Hepatocyte (in vitro differentiated cells): Measurements from ENCODE around the gene OST4. TPM values are rescaled to one million over a fixed set of nuclear protein-coding genes. Genes with fewer than 3 reads are reported as not detected.

Experiments
- DNase-seq: peaks from one replicate; pipeline ENCODE4 v3.0.0-alpha.2; 2016; ENCODE audit warnings: low spot score
- H2AFZ ChIP-seq: fragments of 200-600 bp; sonication (generic); 2 replicates; pipeline ENCODE4 v1.6.0; 2016; ENCODE audit warnings: antibody characterized with exemption, mild to moderate bottlenecking
- H3K27ac ChIP-seq: fragments of 200-600 bp; sonication (generic); 2 replicates; pipeline ENCODE4 v1.5.1; 2016; ENCODE audit warnings: mild to moderate bottlenecking
- H3K27me3 ChIP-seq: fragments of 200-600 bp; sonication (generic); 2 replicates; pipeline ENCODE4 v1.6.1; 2016
- H3K36me3 ChIP-seq: fragments of 200-600 bp; sonication (generic); replicated peaks from 2 replicates; pipeline ENCODE4 v1.5.1; 2016; ENCODE audit warnings: low read depth; ENCODE audit not compliant: insufficient read depth
- H3K4me1 ChIP-seq: fragments of 200-600 bp; sonication (generic); 2 replicates; pipeline ENCODE4 v1.5.1; 2016; ENCODE audit warnings: mild to moderate bottlenecking, moderate library complexity; ENCODE audit not compliant: insufficient read depth
- H3K4me2 ChIP-seq: fragments of 200-600 bp; sonication (generic); 2 replicates; pipeline ENCODE4 v1.6.0; 2016
- H3K4me3 ChIP-seq: fragments of 200-600 bp; sonication (generic); 2 replicates; pipeline ENCODE4 v1.5.1; 2016; ENCODE audit warnings: mild to moderate bottlenecking
- H3K79me2 ChIP-seq: fragments of 200-600 bp; sonication (generic); 2 replicates; pipeline ENCODE4 v1.6.0; 2017; ENCODE audit warnings: mild to moderate bottlenecking
- H3K9me2 ChIP-seq: fragments of 200-600 bp; sonication (generic); replicated peaks from 2 replicates; pipeline ENCODE4 v1.6.0; 2017; ENCODE audit warnings: mild to moderate bottlenecking; ENCODE audit not compliant: insufficient read depth
- H3K9me3 ChIP-seq: fragments of 200-600 bp; sonication (generic); 2 replicates; pipeline ENCODE4 v1.5.1; 2016; ENCODE audit warnings: low read depth, mild to moderate bottlenecking
- H4K20me1 ChIP-seq: fragments of 200-600 bp; sonication (generic); 2 replicates; pipeline ENCODE4 v1.6.0; 2016; ENCODE audit warnings: mild to moderate bottlenecking; ENCODE audit not compliant: insufficient read depth, poor library complexity, severe bottlenecking
- EZH2 ChIP-seq: fragments of 200-600 bp; sonication (generic); IDR thresholded peaks from 2 replicates; pipeline ENCODE4 v1.6.1; 2016; ENCODE audit warnings: antibody characterized with exemption, mild to moderate bottlenecking, borderline replicate concordance
- EZH2phosphoT487 ChIP-seq: fragments of 200-600 bp; sonication (generic); IDR thresholded peaks from one replicate; pipeline ENCODE4 v1.6.1; 2018; ENCODE audit warnings: antibody characterized with exemption, mild to moderate bottlenecking, low read depth, moderate library complexity; ENCODE audit not compliant: unreplicated experiment, severe bottlenecking
- WGBS: methylation state at CpG from one replicate; pipeline ENCODE4 v1.1.6; 2016; ENCODE audit warnings: low lambda C conversion rate; ENCODE audit errors: missing lambda C conversion rate; 5-methylcytosine and 5-hydroxymethylcytosine counted together
- polyA plus RNA-seq: library from polyadenylated mRNA; unstranded; fragments of >200 nt; fragmentation: Nextera tagmentation; extraction: Ambion mirVana; gene quantifications from 2 replicates; pipeline ENCODE4 v1.2.1, GENCODE V29; 2016
- total RNA-seq: library from RNA; depleted of rRNA; stranded (reverse); fragments of >200 nt; gene quantifications from 2 replicates; pipeline ENCODE4 v1.2.3, GENCODE V29; 2014
- TF ChIP-seq, protein P1 (sequence below): fragments of 200-600 bp; sonication (generic); IDR thresholded peaks from 2 replicates; pipeline ENCODE4 v1.5.1; 2016; ENCODE audit warnings: antibody characterized with exemption, mild to moderate bottlenecking; ENCODE audit not compliant: poor library complexity

Gene OST4
- total and polyA plus RNA-seq, 2 experiments from 2014 or later: 364 to 839 TPM

DNA sequence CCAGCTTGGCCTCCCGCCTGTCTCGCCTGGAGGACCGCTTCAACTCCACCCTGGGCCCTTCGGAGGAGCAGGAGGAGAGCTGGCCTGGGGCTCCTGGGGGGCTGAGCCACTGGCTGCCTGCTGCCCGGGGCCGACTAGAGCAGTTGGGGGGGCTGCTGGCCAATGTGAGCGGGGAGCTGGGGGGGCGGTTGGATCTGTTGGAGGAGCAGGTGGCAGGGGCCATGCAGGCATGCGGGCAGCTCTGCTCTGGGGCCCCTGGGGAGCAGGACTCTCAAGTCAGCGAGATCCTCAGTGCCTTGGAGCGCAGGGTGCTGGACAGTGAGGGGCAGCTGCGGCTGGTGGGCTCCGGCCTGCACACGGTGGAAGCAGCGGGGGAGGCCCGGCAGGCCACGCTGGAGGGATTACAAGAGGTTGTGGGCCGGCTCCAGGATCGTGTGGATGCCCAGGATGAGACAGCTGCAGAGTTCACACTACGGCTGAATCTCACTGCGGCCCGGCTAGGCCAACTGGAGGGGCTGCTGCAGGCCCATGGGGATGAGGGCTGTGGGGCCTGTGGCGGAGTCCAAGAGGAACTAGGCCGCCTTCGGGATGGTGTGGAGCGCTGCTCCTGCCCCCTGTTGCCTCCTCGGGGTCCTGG lies 11.4 kb upstream of the OST4 start:
- H3K4me2 ChIP-seq: no peak overlapping the region
- H3K27ac ChIP-seq: no peak overlapping the region
- H3K9me3 ChIP-seq: no peaks in the 10 kb centered on the region
- H3K79me2 ChIP-seq: peaks cover 21% of the 10 kb centered on the region
- WGBS: 87% methylated on average over 18 of the region's 27 CpGs
- H3K27me3 ChIP-seq: no peaks in the 10 kb centered on the region
- TF ChIP-seq, protein P1, sequence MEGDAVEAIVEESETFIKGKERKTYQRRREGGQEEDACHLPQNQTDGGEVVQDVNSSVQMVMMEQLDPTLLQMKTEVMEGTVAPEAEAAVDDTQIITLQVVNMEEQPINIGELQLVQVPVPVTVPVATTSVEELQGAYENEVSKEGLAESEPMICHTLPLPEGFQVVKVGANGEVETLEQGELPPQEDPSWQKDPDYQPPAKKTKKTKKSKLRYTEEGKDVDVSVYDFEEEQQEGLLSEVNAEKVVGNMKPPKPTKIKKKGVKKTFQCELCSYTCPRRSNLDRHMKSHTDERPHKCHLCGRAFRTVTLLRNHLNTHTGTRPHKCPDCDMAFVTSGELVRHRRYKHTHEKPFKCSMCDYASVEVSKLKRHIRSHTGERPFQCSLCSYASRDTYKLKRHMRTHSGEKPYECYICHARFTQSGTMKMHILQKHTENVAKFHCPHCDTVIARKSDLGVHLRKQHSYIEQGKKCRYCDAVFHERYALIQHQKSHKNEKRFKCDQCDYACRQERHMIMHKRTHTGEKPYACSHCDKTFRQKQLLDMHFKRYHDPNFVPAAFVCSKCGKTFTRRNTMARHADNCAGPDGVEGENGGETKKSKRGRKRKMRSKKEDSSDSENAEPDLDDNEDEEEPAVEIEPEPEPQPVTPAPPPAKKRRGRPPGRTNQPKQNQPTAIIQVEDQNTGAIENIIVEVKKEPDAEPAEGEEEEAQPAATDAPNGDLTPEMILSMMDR: no peak
- TF ChIP-seq EZH2phosphoT487 (no peak), EZH2 (no peak)
- no peaks in the 10 kb centered on the region for H3K36me3 ChIP-seq
- peaks cover 21% of the 10 kb centered on the region for H3K4me1 ChIP-seq
- peaks cover 3% of the 10 kb centered on the region for H4K20me1 ChIP-seq
- H2AFZ ChIP-seq: no peak overlapping the region
- H3K9me2 ChIP-seq: no peaks in the 10 kb centered on the region
- no peak for DNase-seq
- no peak overlapping the region for H3K4me3 ChIP-seq

DNA sequence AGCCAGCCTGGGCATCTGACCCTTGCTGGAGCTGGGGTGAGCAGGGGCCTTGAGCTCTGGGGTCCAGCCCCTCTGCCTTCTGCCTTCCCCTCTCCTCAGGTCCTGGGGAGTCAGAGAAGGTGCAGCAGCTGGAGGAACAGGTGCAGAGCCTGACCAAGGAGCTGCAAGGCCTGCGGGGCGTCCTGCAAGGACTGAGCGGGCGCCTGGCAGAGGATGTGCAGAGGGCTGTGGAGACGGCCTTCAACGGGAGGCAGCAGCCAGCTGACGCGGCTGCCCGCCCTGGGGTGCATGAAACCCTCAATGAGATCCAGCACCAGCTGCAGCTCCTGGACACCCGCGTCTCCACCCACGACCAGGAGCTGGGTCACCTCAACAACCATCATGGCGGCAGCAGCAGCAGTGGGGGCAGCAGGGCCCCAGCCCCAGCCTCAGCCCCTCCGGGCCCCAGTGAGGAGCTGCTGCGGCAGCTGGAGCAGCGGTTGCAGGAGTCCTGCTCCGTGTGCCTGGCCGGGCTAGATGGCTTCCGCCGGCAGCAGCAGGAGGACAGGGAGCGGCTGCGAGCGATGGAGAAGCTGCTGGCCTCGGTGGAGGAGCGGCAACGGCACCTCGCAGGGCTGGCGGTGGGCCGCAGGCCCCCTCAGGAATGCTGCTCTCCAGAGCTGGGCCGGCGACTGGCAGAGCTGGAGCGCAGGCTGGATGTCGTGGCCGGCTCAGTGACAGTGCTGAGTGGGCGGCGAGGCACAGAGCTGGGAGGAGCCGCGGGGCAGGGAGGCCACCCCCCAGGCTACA lies 10.7 kb upstream of the OST4 start:
- Histone ChIP-seq H3K4me1 (peaks cover 24% of the 10 kb centered on the region), H4K20me1 (peaks cover 3% of the 10 kb centered on the region), H3K4me2 (no peak overlapping the region), H3K9me2 (no peaks in the 10 kb centered on the region), H3K36me3 (no peaks in the 10 kb centered on the region), H2AFZ (no peak overlapping the region), H3K9me3 (no peaks in the 10 kb centered on the region), H3K79me2 (peaks cover 21% of the 10 kb centered on the region), H3K27me3 (no peaks in the 10 kb centered on the region), H3K4me3 (no peak overlapping the region), H3K27ac (no peak overlapping the region)
- TF ChIP-seq, protein P1: no peak
- TF ChIP-seq EZH2phosphoT487 (no peak), EZH2 (no peak)
- WGBS: 95% methylated on average over 31 of the region's 38 CpGs
- DNase-seq: no peak

DNA sequence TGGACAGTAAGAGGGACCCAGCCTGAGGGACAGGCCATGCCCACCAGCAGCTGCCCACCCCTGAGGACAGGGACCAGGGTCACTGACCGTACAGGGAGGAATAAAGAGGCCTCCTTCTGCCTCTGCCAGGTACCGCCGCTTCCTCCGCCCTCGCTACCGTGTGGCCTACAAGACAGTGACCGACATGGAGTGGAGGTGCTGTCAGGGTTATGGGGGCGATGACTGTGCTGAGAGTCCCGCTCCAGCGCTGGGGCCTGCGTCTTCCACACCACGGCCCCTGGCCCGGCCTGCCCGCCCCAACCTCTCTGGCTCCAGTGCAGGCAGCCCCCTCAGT lies 9.1 kb upstream of the OST4 start:
- Histone ChIP-seq H3K27me3 (no peaks in the 10 kb centered on the region), H2AFZ (no peak overlapping the region), H3K4me2 (peak overlapping the region; percentile 80), H3K4me1 (peaks cover 17% of the 10 kb centered on the region), H3K4me3 (no peak overlapping the region), H3K9me2 (no peaks in the 10 kb centered on the region), H3K36me3 (no peaks in the 10 kb centered on the region), H3K9me3 (no peaks in the 10 kb centered on the region), H4K20me1 (peaks cover 3% of the 10 kb centered on the region), H3K27ac (peak overlapping the region; percentile 16), H3K79me2 (peaks cover 21% of the 10 kb centered on the region)
- 93% methylated on average over 14 of the region's 14 CpGs for WGBS
- TF ChIP-seq, protein P1: no peak
- TF ChIP-seq EZH2phosphoT487 (no peak), EZH2 (no peak)
- no peak for DNase-seq
